Endothelial cell of umbilical vein (primary cell): ENCODE data around the gene RAB33B. TPM values are rescaled to one million over a fixed set of nuclear protein-coding genes. Genes with fewer than 3 reads are reported as not detected.

Experiments
- BruUV-seq: library from RNA; stranded (reverse); fragments of 400-500 nt; replicated peaks from 2 replicates; lab custom pipeline; 2021; lab: Mats Ljungman, UMichigan
- CTCF ChIA-PET: fragments of 300-600, 350-600 bp; sonication (Branson Sonifier 250); formaldehyde crosslinking; loops from one replicate; lab custom pipeline; 2021; ENCODE audit warnings: antibody characterized with exemption, inconsistent platforms; lab: Charles Lee
- POLR2A ChIA-PET: fragments of 300-600, 350-600 bp; sonication (Branson Sonifier 250); formaldehyde crosslinking; loops from one replicate; lab custom pipeline; 2021; ENCODE audit warnings: antibody characterized with exemption, inconsistent platforms; lab: Charles Lee
- DNase-seq: peaks from one replicate; pipeline ENCODE4 v3.0.0-alpha.2; 2011; ENCODE audit warnings: low read depth, low spot score
- FAIRE-seq: peaks from 2 replicates; lab custom pipeline; 2011; peaks lifted over from hg19 to GRCh38; lab: Jason Lieb, UNC
- H2AFZ ChIP-seq: 2 replicates; pipeline ENCODE4 v1.6.0; 2012; ENCODE audit warnings: low read depth, low read length, control low read depth, inconsistent platforms
- H3K27ac ChIP-seq: 2 replicates; pipeline ENCODE4 v1.5.1; 2011; ENCODE audit warnings: low read depth, mild to moderate bottlenecking, control low read depth, low read length, moderate library complexity; ENCODE audit not compliant: insufficient read depth
- H3K27me3 ChIP-seq, 2 experiments: 2 replicates each; pipeline versions ENCODE4 v1.6.0 to v1.6.1; 2011; ENCODE audit warnings: low read length in 2 of 2, mixed read lengths in 1 of 2; ENCODE audit not compliant: control insufficient read depth in 2 of 2, insufficient read depth in 2 of 2
- H3K36me3 ChIP-seq, 2 experiments: 2 replicates in 1 of 2; 3 replicates in 1 of 2; pipeline ENCODE4 v1.5.1; 2011; ENCODE audit warnings: low read length in 2 of 2, mild to moderate bottlenecking in 1 of 2, moderate library complexity in 1 of 2; ENCODE audit not compliant: control insufficient read depth in 2 of 2, insufficient read depth in 2 of 2; ENCODE audit errors: extremely low read depth in 1 of 2
- H3K4me1 ChIP-seq: 3 replicates; pipeline ENCODE4 v1.5.1; 2011; ENCODE audit warnings: mild to moderate bottlenecking, low read length; ENCODE audit not compliant: control insufficient read depth, insufficient read depth; ENCODE audit errors: extremely low read depth
- H3K4me2 ChIP-seq: 2 replicates; pipeline ENCODE4 v1.6.1; 2011; ENCODE audit warnings: low read length, control low read depth, mixed read lengths; ENCODE audit not compliant: insufficient read depth
- H3K4me3 ChIP-seq, 3 experiments: fragments of 200-600 bp in 1 of 3; sonication (generic), shearing (Covaris generic) in 1 of 3; replicated peaks in 1 of 3; 2 replicates each; pipeline ENCODE4 v1.5.1; 2011 to 2016; ENCODE audit warnings: control low read depth in 3 of 3, low read length in 3 of 3, mild to moderate bottlenecking in 2 of 3, inconsistent platforms in 1 of 3, low read depth in 1 of 3, moderate library complexity in 1 of 3; ENCODE audit not compliant: insufficient read depth in 1 of 3
- H3K79me2 ChIP-seq: 2 replicates; pipeline ENCODE4 v1.6.0; 2012; ENCODE audit warnings: low read length, inconsistent platforms; ENCODE audit not compliant: control insufficient read depth, insufficient read depth
- H3K9ac ChIP-seq: replicated peaks from 2 replicates; pipeline ENCODE3; 2011; ENCODE audit warnings: low read length, control low read depth; ENCODE audit not compliant: insufficient read depth; ENCODE audit errors: extremely low read depth
- H3K9me1 ChIP-seq: replicated peaks from 3 replicates; pipeline ENCODE4 v1.6.0; 2011; ENCODE audit warnings: mild to moderate bottlenecking, low read length; ENCODE audit not compliant: control insufficient read depth, insufficient read depth; ENCODE audit errors: extremely low read depth
- H3K9me3 ChIP-seq: replicated peaks from 2 replicates; pipeline ENCODE4 v1.5.1; 2012; ENCODE audit warnings: low read length, inconsistent platforms; ENCODE audit not compliant: control insufficient read depth, insufficient read depth
- H4K20me1 ChIP-seq: replicated peaks from 2 replicates; pipeline ENCODE3; 2011; ENCODE audit warnings: mild to moderate bottlenecking, low read length; ENCODE audit not compliant: control insufficient read depth, insufficient read depth; ENCODE audit errors: extremely low read depth
- CTCF ChIP-seq, 2 donors: IDR thresholded peaks; 1 replicate in 1 of 2; 2 replicates in 1 of 2; pipeline ENCODE4 v1.5.1; 2011; ENCODE audit warnings: low read length in 2 of 2, mild to moderate bottlenecking in 2 of 2, moderate library complexity in 2 of 2, control low read depth in 1 of 2, inconsistent platforms in 1 of 2, low read depth in 1 of 2; ENCODE audit not compliant: insufficient read depth in 1 of 2; ENCODE audit errors: extremely low read depth in 1 of 2
- EZH2 ChIP-seq: IDR thresholded peaks from 2 replicates; pipeline ENCODE4 v1.6.1; 2012; ENCODE audit warnings: borderline replicate concordance, low read depth, mild to moderate bottlenecking, moderate library complexity, low read length, inconsistent platforms; ENCODE audit not compliant: severe bottlenecking
- FOS ChIP-seq: IDR thresholded peaks from 2 replicates; pipeline ENCODE4 v1.6.1; 2011; ENCODE audit warnings: mild to moderate bottlenecking, low read length, moderate library complexity, borderline replicate concordance; ENCODE audit not compliant: insufficient read depth
- GATA2 ChIP-seq: IDR thresholded peaks from 2 replicates; pipeline ENCODE4 v1.7.0; 2011; ENCODE audit warnings: low read depth, mild to moderate bottlenecking, moderate library complexity, mixed read lengths, low read length; ENCODE audit not compliant: insufficient read length, insufficient read depth
- JUN ChIP-seq: IDR thresholded peaks from 2 replicates; pipeline ENCODE4 v1.6.1; 2011; ENCODE audit warnings: borderline replicate concordance, low read depth; ENCODE audit not compliant: insufficient read length, insufficient read depth
- MAX ChIP-seq: IDR thresholded peaks from 2 replicates; pipeline ENCODE4 v1.6.1; 2011; ENCODE audit not compliant: insufficient read depth, insufficient read length
- MYC ChIP-seq: IDR thresholded peaks from one replicate; pipeline ENCODE4 v1.6.1; 2011; ENCODE audit warnings: mild to moderate bottlenecking, low read depth, low read length
- POLR2A ChIP-seq: IDR thresholded peaks from 2 replicates; pipeline ENCODE4 v1.6.1; 2012; ENCODE audit warnings: low read depth, mild to moderate bottlenecking, control low read depth, low read length
- POLR2AphosphoS5 ChIP-seq: IDR thresholded peaks from 2 replicates; pipeline ENCODE4 v1.6.1; 2012; ENCODE audit warnings: low read depth, mild to moderate bottlenecking, control low read depth, low read length, moderate library complexity; ENCODE audit not compliant: insufficient read depth
- dilution Hi-C: fragments of 300-500 bp; cut with MboI; formaldehyde crosslinking; loops from one replicate; pipeline ENCODE4 v1.15.0; 2019; ENCODE audit warnings: low sequenced_read_pairs; ENCODE audit not compliant: extremely low pct_ligation_motif_present
- intact Hi-C: fragments of 100-400 bp; cut with micrococcal nuclease; formaldehyde crosslinking; loops from one replicate; pipeline ENCODE4 v1.10.0; 2022
- polyA plus RNA-seq, 4 experiments: library from polyadenylated mRNA; depleted of rRNA in 3 of 4; stranded (reverse) in 3 of 4; unstranded in 1 of 4; fragments of >200 nt; gene quantifications; 2 replicates each; pipeline versions ENCODE4 v1.2.1 to v1.2.3, GENCODE V29; 2011 to 2012; ENCODE audit warnings: missing spikeins in 1 of 4
- total RNA-seq: library from RNA; stranded (reverse); gene quantifications from 2 replicates; pipeline ENCODE4 v1.2.3, GENCODE V29; 2021

RAB33B gene
- total and polyA plus RNA-seq, 2 donors (not counting 3 experiments of a cell fraction or from before 2014, with no cell fraction given), result 7.8 to 14.7 TPM

- Histone ChIP-seq H3K4me1 (no peaks in the 10 kb centered on the region), H3K36me3 (peaks cover 0 to 2% of the 10 kb centered on the region in 2 experiments), H3K4me3 (no peak overlapping the region), H3K9me3 (no peaks in the 10 kb centered on the region), H3K4me2 (no peak overlapping the region), H3K9me1 (no peaks in the 10 kb centered on the region), H3K79me2 (no peaks in the 10 kb centered on the region), H2AFZ (no peak overlapping the region), H4K20me1 (no peaks in the 10 kb centered on the region), H3K27me3 (no peaks in the 10 kb centered on the region), H3K9ac (no peak overlapping the region), H3K27ac (no peak overlapping the region)
- ChIA-PET POLR2A (no interaction called here), CTCF (interaction anchor here (0.8 to 1.8 kb wide), 5 partner anchors 9 to 470 kb away, joined by 3 to 8 read pairs (median 4); no protein-coding TSS in a partner anchor)
- TF ChIP-seq FOS (no peak), POLR2A (no peak), EZH2 (no peak), JUN (no peak)
- no TSS peak for BruUV-seq
- FAIRE-seq (no peak), DNase-seq (no peak)
- intact Hi-C loops (no loop called here), dilution Hi-C loops (no loop called here)
Measured at GRCh38 chr4:139501117-139501516, 47.2 kb downstream of the RAB33B start.

GRCh38 chr4:139501527-139501926, 47.6 kb downstream of the RAB33B start:
- Histone ChIP-seq H3K9ac (no peak overlapping the region), H3K79me2 (no peaks in the 10 kb centered on the region), H3K4me2 (no peak overlapping the region), H3K27ac (no peak overlapping the region), H3K36me3 (peaks cover 0 to 2% of the 10 kb centered on the region in 2 experiments), H3K9me1 (no peaks in the 10 kb centered on the region), H4K20me1 (no peaks in the 10 kb centered on the region), H3K4me1 (no peaks in the 10 kb centered on the region), H2AFZ (no peak overlapping the region), H3K27me3 (no peaks in the 10 kb centered on the region), H3K9me3 (no peaks in the 10 kb centered on the region), H3K4me3 (no peak overlapping the region)
- FAIRE-seq, result no peak
- CTCF ChIA-PET, result interaction anchor here (0.8 to 1.8 kb wide), 5 partner anchors 8 to 471 kb away, joined by 3 to 8 read pairs (median 4); no protein-coding TSS in a partner anchor
- no TSS peak for BruUV-seq
- POLR2A ChIA-PET, result interaction anchor here (0.6 kb wide), 1 partner anchor 8 kb away, joined by 3 read pairs; no protein-coding TSS in a partner anchor
- intact Hi-C loops (no loop called here), dilution Hi-C loops (no loop called here)
- DNase-seq, result no peak
- TF ChIP-seq POLR2A (no peak), POLR2AphosphoS5 (no peak), MAX (no peak), JUN (no peak), MYC (no peak), EZH2 (no peak), CTCF (IDR thresholded peaks at IDR 0.05; ENCODE audit: extremely low read depth in 1 of 2, insufficient read depth in 1 of 2, low read depth in 1 of 2, low read length in 2 of 2) (no peak), GATA2 (no peak), FOS (no peak)
